B cell (primary cell): ENCODE data around the gene KATNIP. TPM values are rescaled to one million over a fixed set of nuclear protein-coding genes. Genes with fewer than 3 reads are reported as not detected.

ENCODE experiments used
- ATAC-seq: fragments of 200-7000 bp; cut with Tn5 transposase; one replicate; pipeline ENCODE4 v1.10.0; 2021; ENCODE audit warnings: low read depth, mild to moderate bottlenecking, moderate number of reproducible peaks, moderate library complexity
- CTCF ChIA-PET: fragments of 350-600 bp; sonication (Branson Sonifier 250); formaldehyde crosslinking; loops from one replicate; lab custom pipeline; 2021; ENCODE audit warnings: antibody characterized with exemption, inconsistent platforms; lab: Charles Lee
- POLR2A ChIA-PET: fragments of 350-600 bp; sonication (Branson Sonifier 250); formaldehyde crosslinking; loops from one replicate; lab custom pipeline; 2021; ENCODE audit warnings: antibody characterized with exemption; lab: Charles Lee
- DNase-seq: peaks from one replicate; pipeline ENCODE4 v3.0.0; 2013
- H2AFZ ChIP-seq: 2 replicates; pipeline ENCODE4 v1.6.1; 2012; ENCODE audit warnings: mild to moderate bottlenecking, low read depth, low read length; ENCODE audit not compliant: insufficient read depth, poor library complexity, severe bottlenecking
- H3K27ac ChIP-seq, 2 donors: 1 replicate in 1 of 2; 2 replicates in 1 of 2; pipeline ENCODE4 v1.5.1; 2012 to 2013; ENCODE audit warnings: low read length in 2 of 2, mild to moderate bottlenecking in 2 of 2, moderate library complexity in 1 of 2
- H3K27me3 ChIP-seq, 4 experiments: fragments of 200-600 bp in 1 of 4; sonication (generic) in 1 of 4; replicated peaks in 1 of 4; 1 replicate in 2 of 4; 2 replicates in 2 of 4; pipeline versions ENCODE4 v1.6.1 to v1.7.0; 2013 to 2016; ENCODE audit warnings: low read length in 3 of 4, mild to moderate bottlenecking in 2 of 4, mixed read lengths in 1 of 4, moderate library complexity in 1 of 4; ENCODE audit not compliant: insufficient read depth in 4 of 4, control insufficient read depth in 3 of 4; ENCODE audit errors: control extremely low read depth in 1 of 4
- H3K36me3 ChIP-seq, 2 experiments: replicated peaks in 1 of 2; 1 replicate in 1 of 2; 2 replicates in 1 of 2; pipeline versions ENCODE4 v1.6.1 to v1.7.1; 2013; ENCODE audit warnings: low read length in 1 of 2; ENCODE audit not compliant: insufficient read depth in 2 of 2, control insufficient read depth in 1 of 2; ENCODE audit errors: control extremely low read depth in 1 of 2, extremely low read depth in 1 of 2
- H3K4me1 ChIP-seq, 2 donors: fragments of 200-600 bp in 1 of 2; sonication (generic) in 1 of 2; 1 replicate in 1 of 2; 2 replicates in 1 of 2; pipeline versions ENCODE4 v1.5.1 to v1.6.1; 2013 to 2017; ENCODE audit warnings: low read length in 2 of 2; ENCODE audit not compliant: control insufficient read depth in 2 of 2, insufficient read depth in 2 of 2
- H3K4me2 ChIP-seq: replicated peaks from 2 replicates; pipeline ENCODE3; 2012; ENCODE audit warnings: mild to moderate bottlenecking, low read depth, low read length; ENCODE audit not compliant: poor library complexity, severe bottlenecking
- H3K4me3 ChIP-seq, 5 experiments: fragments of 200-600 bp in 1 of 5; sonication (generic) in 1 of 5; 1 replicate in 3 of 5; 2 replicates in 2 of 5; pipeline versions ENCODE4 v1.5.1 to v1.7.0; 2011 to 2016; ENCODE audit warnings: low read length in 4 of 5, mild to moderate bottlenecking in 4 of 5, low read depth in 2 of 5, control low read depth in 1 of 5, moderate library complexity in 1 of 5; ENCODE audit not compliant: insufficient read depth in 1 of 5; ENCODE audit errors: control extremely low read depth in 1 of 5, extremely low read depth in 1 of 5
- H3K79me2 ChIP-seq: fragments of 200-600 bp; sonication (generic); one replicate; pipeline ENCODE4 v1.6.0; 2016; ENCODE audit warnings: low read length; ENCODE audit not compliant: control insufficient read depth, insufficient read depth
- H3K9ac ChIP-seq: fragments of 200-600 bp; sonication (generic); 2 replicates; pipeline ENCODE4 v1.6.1; 2017; ENCODE audit warnings: mild to moderate bottlenecking, low read length, moderate library complexity
- H3K9me3 ChIP-seq, 3 donors: one replicate each; pipeline versions ENCODE4 v1.6.1 to v1.7.1; 2013; ENCODE audit warnings: low read length in 2 of 3; ENCODE audit not compliant: control insufficient read depth in 2 of 3, insufficient read depth in 1 of 3; ENCODE audit errors: control extremely low read depth in 1 of 3
- H4K20me1 ChIP-seq: 2 replicates; pipeline ENCODE4 v1.6.0; 2012; ENCODE audit warnings: mild to moderate bottlenecking, low read length; ENCODE audit not compliant: insufficient read depth, control insufficient read depth, poor library complexity, severe bottlenecking
- H3K27ac Mint-ChIP-seq: one replicate; pipeline ENCODE4 v1.8.0; 2021; ENCODE audit warnings: mixed read lengths
- H3K27me3 Mint-ChIP-seq: one replicate; pipeline ENCODE4 v1.8.0; 2021; ENCODE audit warnings: mixed read lengths
- H3K4me1 Mint-ChIP-seq: one replicate; pipeline ENCODE4 v1.8.0; 2021; ENCODE audit warnings: mixed read lengths
- H3K4me3 Mint-ChIP-seq: one replicate; pipeline ENCODE4 v1.8.0; 2021; ENCODE audit warnings: mixed read lengths
- H3K9me3 Mint-ChIP-seq: one replicate; pipeline ENCODE4 v1.8.0; 2022; ENCODE audit warnings: mixed read lengths; ENCODE audit not compliant: insufficient read depth
- EZH2 ChIP-seq: IDR thresholded peaks from 2 replicates; pipeline ENCODE4 v1.6.1; 2012; ENCODE audit warnings: borderline replicate concordance, low read depth, mild to moderate bottlenecking, moderate library complexity, low read length; ENCODE audit not compliant: insufficient read depth, poor library complexity, severe bottlenecking
- WGBS: methylation state at CpG from one replicate; pipeline ENCODE4 v1.1.5; 2013; ENCODE audit warnings: missing lambda C conversion rate; ENCODE audit not compliant: insufficient coverage; 5-methylcytosine and 5-hydroxymethylcytosine counted together
- intact Hi-C: fragments of 100-400 bp; cut with micrococcal nuclease; formaldehyde crosslinking; loops from one replicate; pipeline ENCODE4 v1.10.0; 2022
- polyA plus RNA-seq: library from polyadenylated mRNA; depleted of rRNA; stranded (reverse); fragments of >200 nt; gene quantifications from 2 replicates; pipeline ENCODE4 v1.2.3, GENCODE V29; 2012
- total RNA-seq, 2 donors: library from RNA; stranded (reverse); fragments of 120-200 nt in 1 of 2; gene quantifications; 1 replicate in 1 of 2; 2 replicates in 1 of 2; pipeline versions ENCODE4 v1.2.3 to v1.2.4, GENCODE V29; 2013 to 2022
- TF ChIP-seq, protein P1 (sequence below): fragments of 200-600 bp; IDR thresholded peaks from one replicate; pipeline ENCODE4 v1.8.0; 2022; ENCODE audit warnings: antibody characterized with exemption, mild to moderate bottlenecking

Gene KATNIP
- total and polyA plus RNA-seq, 2 donors (not counting 1 experiment from before 2014, with no cell fraction given), result 21.2 to 49.9 TPM

DNA sequence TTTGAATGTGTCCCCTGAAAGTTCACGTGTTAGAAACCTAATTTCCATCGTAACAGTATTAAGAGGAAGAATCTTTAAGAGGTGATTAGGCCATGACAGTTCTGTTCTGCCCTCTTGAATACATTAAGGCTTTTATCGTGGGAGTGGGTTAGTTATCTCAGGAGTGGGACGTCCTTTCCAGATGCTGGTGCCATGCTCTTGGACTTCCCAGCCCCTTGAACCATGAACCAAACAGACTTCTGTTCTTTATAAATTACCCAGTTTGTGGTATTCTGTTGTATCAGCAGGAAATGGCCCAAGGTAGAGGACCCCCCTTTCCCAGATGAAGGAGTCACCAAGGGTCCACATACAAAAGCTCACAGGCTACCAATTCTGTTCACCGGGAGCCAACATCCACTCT, 10.3 kb upstream of the KATNIP start:
- DNase-seq (no peak), ATAC-seq (no peak)
- Mint-ChIP-seq H3K4me3 (no peak overlapping the region), H3K9me3 (no peaks in the 10 kb centered on the region), H3K4me1 (no peaks in the 10 kb centered on the region), H3K27me3 (no peaks in the 10 kb centered on the region), H3K27ac (no peak overlapping the region)
- Histone ChIP-seq H3K27ac (no peak overlapping the region), H3K79me2 (peaks cover 11% of the 10 kb centered on the region), H3K4me2 (no peak overlapping the region), H3K9ac (no peak overlapping the region), H3K27me3 (no peaks in the 10 kb centered on the region), H3K4me1 (no peaks in the 10 kb centered on the region), H3K9me3 (peaks cover 0 to 3% (median 0%) of the 10 kb centered on the region in 3 donors), H3K4me3 (no peak overlapping the region), H2AFZ (no peak overlapping the region), H3K36me3 (peaks cover 4 to 78% of the 10 kb centered on the region in 2 experiments), H4K20me1 (no peaks in the 10 kb centered on the region)
- CTCF ChIA-PET, result no interaction called here
- WGBS, result 50% methylated on average over 2 of the region's 5 CpGs
- intact Hi-C loops, result no loop called here
- TF ChIP-seq, protein P1, sequence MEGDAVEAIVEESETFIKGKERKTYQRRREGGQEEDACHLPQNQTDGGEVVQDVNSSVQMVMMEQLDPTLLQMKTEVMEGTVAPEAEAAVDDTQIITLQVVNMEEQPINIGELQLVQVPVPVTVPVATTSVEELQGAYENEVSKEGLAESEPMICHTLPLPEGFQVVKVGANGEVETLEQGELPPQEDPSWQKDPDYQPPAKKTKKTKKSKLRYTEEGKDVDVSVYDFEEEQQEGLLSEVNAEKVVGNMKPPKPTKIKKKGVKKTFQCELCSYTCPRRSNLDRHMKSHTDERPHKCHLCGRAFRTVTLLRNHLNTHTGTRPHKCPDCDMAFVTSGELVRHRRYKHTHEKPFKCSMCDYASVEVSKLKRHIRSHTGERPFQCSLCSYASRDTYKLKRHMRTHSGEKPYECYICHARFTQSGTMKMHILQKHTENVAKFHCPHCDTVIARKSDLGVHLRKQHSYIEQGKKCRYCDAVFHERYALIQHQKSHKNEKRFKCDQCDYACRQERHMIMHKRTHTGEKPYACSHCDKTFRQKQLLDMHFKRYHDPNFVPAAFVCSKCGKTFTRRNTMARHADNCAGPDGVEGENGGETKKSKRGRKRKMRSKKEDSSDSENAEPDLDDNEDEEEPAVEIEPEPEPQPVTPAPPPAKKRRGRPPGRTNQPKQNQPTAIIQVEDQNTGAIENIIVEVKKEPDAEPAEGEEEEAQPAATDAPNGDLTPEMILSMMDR, result no peak
- TF ChIP-seq EZH2, result no peak
- POLR2A ChIA-PET, result no interaction called here

DNA sequence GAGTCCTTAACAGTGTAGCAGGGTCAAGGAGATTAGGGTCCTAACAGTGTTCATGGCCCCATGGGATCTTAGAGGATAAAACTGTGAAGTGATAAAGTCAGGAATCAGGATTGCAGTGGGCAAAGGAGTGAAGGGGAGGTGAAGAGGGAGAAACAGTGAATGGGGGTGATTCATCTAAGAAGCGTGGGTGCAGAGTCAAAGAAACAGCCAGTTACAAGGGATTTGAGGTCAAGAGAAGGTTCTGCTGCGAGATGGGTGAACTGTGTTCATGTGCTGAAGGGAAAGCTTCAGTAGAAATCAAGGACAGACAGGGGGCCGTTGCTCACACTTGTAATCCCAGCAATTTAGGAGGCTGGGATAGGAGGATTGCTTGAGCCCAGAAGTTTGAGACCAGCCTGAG, 6.1 kb upstream of the KATNIP start:
- Histone ChIP-seq H3K4me2 (no peak overlapping the region), H3K4me3 (no peak overlapping the region), H3K9ac (no peak overlapping the region), H3K36me3 (peaks cover 1 to 59% of the 10 kb centered on the region in 2 experiments), H3K79me2 (peaks cover 39% of the 10 kb centered on the region), H4K20me1 (no peaks in the 10 kb centered on the region), H2AFZ (no peak overlapping the region), H3K27me3 (no peaks in the 10 kb centered on the region), H3K4me1 (peaks cover 2 to 7% of the 10 kb centered on the region in 2 donors), H3K9me3 (peaks cover 0 to 3% (median 0%) of the 10 kb centered on the region in 3 donors), H3K27ac (no peak overlapping the region)
- H3K9me3 Mint-ChIP-seq, result no peaks in the 10 kb centered on the region
- 93% methylated on average over 2 of the region's 3 CpGs for WGBS
- no peak overlapping the region for H3K27ac Mint-ChIP-seq
- DNase-seq, result no peak
- ATAC-seq, result no peak
- intact Hi-C loops, result no loop called here
- ChIA-PET POLR2A (no interaction called here), CTCF (interaction anchor here (0.6 kb wide), 1 partner anchor 23 kb away, joined by 3 read pairs; no protein-coding TSS in a partner anchor)
- TF ChIP-seq EZH2, result no peak
- TF ChIP-seq, protein P1, result no peak
- peaks cover 10% of the 10 kb centered on the region for H3K4me1 Mint-ChIP-seq
- H3K27me3 Mint-ChIP-seq, result no peaks in the 10 kb centered on the region
- H3K4me3 Mint-ChIP-seq, result no peak overlapping the region
